SU-DHL-6 (cell line): ENCODE data around the gene MED12L.

Experiments
- CTCF ChIP-seq: fragments of 200-600 bp; sonication (generic); IDR thresholded peaks from one replicate; pipeline ENCODE4 v1.5.1; 2017; ENCODE audit warnings: antibody characterized with exemption, mild to moderate bottlenecking, low read length, moderate library complexity; ENCODE audit not compliant: insufficient read depth, poor library complexity, severe bottlenecking
- EZH2phosphoT487 ChIP-seq: fragments of 200-600 bp; sonication (generic), shearing (Covaris generic); conservative IDR thresholded peaks from 2 replicates; pipeline ENCODE4 v1.6.1; 2018; ENCODE audit warnings: mild to moderate bottlenecking, antibody characterized with exemption, low read length, moderate library complexity, mixed read lengths

GRCh38 chr3:151382671-151383070 lies 297.2 kb downstream of the MED12L start:
- no peak for TF ChIP-seq CTCF
- TF ChIP-seq EZH2phosphoT487 = no peak
